Fibroblast of skin of back (primary cell): ENCODE data around the gene VPS33A.
"Not testable (repeated sequence)": the region's sequence is repeated elsewhere in the genome, so short reads cannot be mapped to it uniquely, and the experiment has no call there.

Experiments
- DNase-seq: peaks from one replicate; pipeline ENCODE4 v3.0.0-alpha.2; 2013

Gene VPS33A

GRCh38 chr12:122204167-122205052 is 61.9 kb downstream of the VPS33A start:
- DNase-seq, result no peak

- DNase-seq, result peak; percentile 56
Observed at GRCh38 chr12:122203301-122204166, 62.8 kb downstream of the VPS33A start, which contains the start of gene B3GNT4. Gene B3GNT4, plus strand, starts transcription at chr12:122203709. Its CDS starts 910 bp downstream, at chr12:122204619.

- DNase-seq, result not testable (repeated sequence)
Observed at GRCh38 chr12:122202811-122203210, 63.5 kb downstream of the VPS33A start.

GRCh38 chr12:122202017-122202416 is 64.3 kb downstream of the VPS33A start:
- no peak for DNase-seq

- no peak for DNase-seq
Observed at GRCh38 chr12:122201381-122201780, 64.9 kb downstream of the VPS33A start.

GRCh38 chr12:122200541-122201175 is 65.6 kb downstream of the VPS33A start:
- DNase-seq, result no peak

GRCh38 chr12:122199484-122200355 is 66.6 kb downstream of the VPS33A start:
- no peak for DNase-seq

GRCh38 chr12:122197612-122197966 is 68.7 kb downstream of the VPS33A start:
- DNase-seq, result no peak

- DNase-seq, result no peak
Observed at GRCh38 chr12:122195405-122195804, 70.9 kb downstream of the VPS33A start.

GRCh38 chr12:122194804-122195203 is 71.5 kb downstream of the VPS33A start:
- DNase-seq, result no peak

GRCh38 chr12:122192441-122192840 is 73.9 kb downstream of the VPS33A start:
- DNase-seq, result no peak

GRCh38 chr12:122190842-122191668 is 75.2 kb downstream of the VPS33A start:
- DNase-seq, result peak; percentile 44

GRCh38 chr12:122189626-122190475 is 76.4 kb downstream of the VPS33A start:
- no peak for DNase-seq

- no peak for DNase-seq
Observed at GRCh38 chr12:122187466-122187865, 78.8 kb downstream of the VPS33A start.

- no peak for DNase-seq
Observed at GRCh38 chr12:122185494-122186082, 80.7 kb downstream of the VPS33A start.

GRCh38 chr12:122185079-122185478 is 81.2 kb downstream of the VPS33A start:
- DNase-seq, result no peak

GRCh38 chr12:122184517-122184916 is 81.8 kb downstream of the VPS33A start:
- DNase-seq, result no peak

- no peak for DNase-seq
Observed at GRCh38 chr12:122183588-122183940, 82.7 kb downstream of the VPS33A start.

- DNase-seq, result peak; percentile 23
Observed at GRCh38 chr12:122182887-122183587, 83.3 kb downstream of the VPS33A start, which contains the start of gene LRRC43. Gene LRRC43, plus strand, starts transcription at chr12:122183123. Its CDS starts 22 bp downstream, at chr12:122183145.
